Karpas-422 (cell line): ENCODE measurements around the gene ERC2. TPM values are rescaled to one million over a fixed set of nuclear protein-coding genes. Genes with fewer than 3 reads are reported as not detected.

Experiments used
- DNase-seq: peaks from one replicate; pipeline ENCODE4 v3.0.0-alpha.2; 2015
- H2AFZ ChIP-seq: fragments of 200-600 bp; sonication (generic); 2 replicates; pipeline ENCODE4 v1.6.1; 2014; ENCODE audit warnings: antibody characterized with exemption, low read length, mixed read lengths
- H3K27ac ChIP-seq: fragments of 200-600 bp; sonication (generic); 2 replicates; pipeline ENCODE4 v1.5.1; 2014; ENCODE audit warnings: mild to moderate bottlenecking, low read length, moderate library complexity
- H3K27me3 ChIP-seq: fragments of 200-600 bp; sonication (generic); 2 replicates; pipeline ENCODE4 v1.6.1; 2014; ENCODE audit warnings: low read length, mixed read lengths
- H3K36me3 ChIP-seq: fragments of 200-600 bp; sonication (generic); 2 replicates; pipeline ENCODE4 v1.6.1; 2014; ENCODE audit warnings: low read length, mixed read lengths; ENCODE audit not compliant: insufficient read depth
- H3K4me1 ChIP-seq: fragments of 200-600 bp; sonication (generic); 2 replicates; pipeline ENCODE4 v1.6.1; 2014; ENCODE audit warnings: mild to moderate bottlenecking, low read length, mixed read lengths
- H3K4me2 ChIP-seq: fragments of 200-600 bp; sonication (generic); 2 replicates; pipeline ENCODE4 v1.6.1; 2014; ENCODE audit warnings: low read length, low read depth, mild to moderate bottlenecking; ENCODE audit not compliant: poor library complexity, severe bottlenecking
- H3K4me3 ChIP-seq: fragments of 200-600 bp; sonication (generic); 2 replicates; pipeline ENCODE4 v1.5.1; 2014; ENCODE audit warnings: mild to moderate bottlenecking, antibody characterized with exemption, low read length, mixed read lengths
- H3K79me2 ChIP-seq: fragments of 200-600 bp; sonication (generic); 2 replicates; pipeline ENCODE4 v1.6.1; 2014; ENCODE audit warnings: mild to moderate bottlenecking, low read length, mixed read lengths
- H3K9ac ChIP-seq: fragments of 200-600 bp; sonication (generic); 2 replicates; pipeline ENCODE4 v1.6.0; 2014; ENCODE audit warnings: low read length
- H3K9me2 ChIP-seq: fragments of 200-600 bp; sonication (generic), shearing (Covaris generic); replicated peaks from 2 replicates; pipeline ENCODE4 v1.6.0; 2014; ENCODE audit warnings: mild to moderate bottlenecking, low read length, moderate library complexity; ENCODE audit not compliant: insufficient read depth
- H3K9me3 ChIP-seq: fragments of 300-700, 200-600 bp; sonication (generic); 2 replicates; pipeline ENCODE4 v1.6.1; 2014; ENCODE audit warnings: low read length, mixed read lengths
- H4K20me1 ChIP-seq: fragments of 200-600 bp; sonication (generic); 2 replicates; pipeline ENCODE4 v1.6.1; 2014; ENCODE audit warnings: mild to moderate bottlenecking, antibody characterized with exemption, low read length, low read depth; ENCODE audit not compliant: insufficient read depth
- total RNA-seq: library from RNA; depleted of rRNA; stranded (reverse); fragments of >200 nt; shearing (Covaris generic); gene quantifications from 2 replicates; pipeline ENCODE4 v1.2.3, GENCODE V29; 2014; ENCODE audit warnings: low replicate concordance

ERC2 gene
- total RNA-seq, 1 experiment from 2014 or later: 3.7 TPM

DNA sequence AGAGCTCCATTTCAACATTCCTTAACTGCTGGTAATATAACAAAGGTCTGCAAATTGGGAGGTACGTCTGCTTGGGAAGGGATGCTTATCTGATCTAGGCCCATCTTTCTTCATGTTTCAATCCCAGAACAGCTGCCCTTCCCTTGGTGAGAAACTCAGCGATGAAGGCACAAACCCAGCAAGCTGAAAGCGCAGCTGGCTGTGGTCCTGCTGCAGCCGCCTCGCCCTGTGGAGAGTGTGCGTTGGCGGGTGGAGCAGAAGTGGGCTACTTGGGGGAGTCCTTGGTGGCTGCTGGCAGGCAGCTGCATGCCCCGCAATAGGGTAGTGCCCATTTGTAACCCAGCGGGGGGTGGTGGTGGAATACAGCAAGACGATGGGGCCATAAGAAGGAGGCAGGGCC is 820.6 kb downstream of the ERC2 start:
- no peak overlapping the region for H3K4me3 ChIP-seq
- no peaks in the 10 kb centered on the region for H4K20me1 ChIP-seq
- no peak overlapping the region for H3K9ac ChIP-seq
- H3K9me2 ChIP-seq: no peaks in the 10 kb centered on the region
- H3K9me3 ChIP-seq: no peaks in the 10 kb centered on the region
- no peak overlapping the region for H2AFZ ChIP-seq
- DNase-seq: no peak
- H3K27me3 ChIP-seq: no peaks in the 10 kb centered on the region
- no peak overlapping the region for H3K4me2 ChIP-seq
- H3K27ac ChIP-seq: no peak overlapping the region
- no peaks in the 10 kb centered on the region for H3K79me2 ChIP-seq
- H3K4me1 ChIP-seq: no peaks in the 10 kb centered on the region
- no peaks in the 10 kb centered on the region for H3K36me3 ChIP-seq

DNA sequence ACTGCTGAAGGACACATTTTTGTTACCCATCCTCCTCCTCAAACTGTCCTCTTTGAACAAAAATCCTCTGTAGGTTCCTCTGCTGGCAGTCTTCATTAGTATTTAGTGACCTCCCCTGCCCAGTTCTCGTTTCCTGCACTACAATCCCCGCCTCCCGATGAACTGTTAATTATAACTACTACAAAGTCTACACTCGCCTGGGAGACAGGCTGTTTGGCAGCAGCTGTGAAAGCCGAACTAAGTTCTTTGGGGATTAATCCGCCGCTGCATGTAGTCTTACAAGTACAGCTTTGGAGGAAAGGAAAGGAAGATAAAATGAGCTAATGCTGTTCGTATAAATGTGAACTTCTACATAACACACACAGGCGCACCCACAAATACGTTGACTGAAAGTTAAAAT is 821.2 kb downstream of the ERC2 start:
- no peaks in the 10 kb centered on the region for H3K4me1 ChIP-seq
- no peak overlapping the region for H3K4me2 ChIP-seq
- no peaks in the 10 kb centered on the region for H3K9me3 ChIP-seq
- no peak overlapping the region for H3K9ac ChIP-seq
- H4K20me1 ChIP-seq: no peaks in the 10 kb centered on the region
- no peak overlapping the region for H2AFZ ChIP-seq
- H3K27me3 ChIP-seq: no peaks in the 10 kb centered on the region
- no peak for DNase-seq
- no peaks in the 10 kb centered on the region for H3K36me3 ChIP-seq
- no peaks in the 10 kb centered on the region for H3K79me2 ChIP-seq
- no peaks in the 10 kb centered on the region for H3K9me2 ChIP-seq
- no peak overlapping the region for H3K27ac ChIP-seq
- no peak overlapping the region for H3K4me3 ChIP-seq

- Histone ChIP-seq H3K9me2 (no peaks in the 10 kb centered on the region), H3K36me3 (no peaks in the 10 kb centered on the region), H3K79me2 (no peaks in the 10 kb centered on the region), H3K9ac (no peak overlapping the region), H3K4me1 (no peaks in the 10 kb centered on the region; the same call in 1 of the 2 replicates), H3K9me3 (no peaks in the 10 kb centered on the region), H4K20me1 (no peaks in the 10 kb centered on the region), H3K27me3 (no peaks in the 10 kb centered on the region), H3K27ac (no peak overlapping the region), H3K4me2 (no peak overlapping the region), H2AFZ (no peak overlapping the region), H3K4me3 (no peak overlapping the region)
- DNase-seq: no peak
Measured at GRCh38 chr3:55646121-55646520, 822.1 kb downstream of the ERC2 start.

DNA sequence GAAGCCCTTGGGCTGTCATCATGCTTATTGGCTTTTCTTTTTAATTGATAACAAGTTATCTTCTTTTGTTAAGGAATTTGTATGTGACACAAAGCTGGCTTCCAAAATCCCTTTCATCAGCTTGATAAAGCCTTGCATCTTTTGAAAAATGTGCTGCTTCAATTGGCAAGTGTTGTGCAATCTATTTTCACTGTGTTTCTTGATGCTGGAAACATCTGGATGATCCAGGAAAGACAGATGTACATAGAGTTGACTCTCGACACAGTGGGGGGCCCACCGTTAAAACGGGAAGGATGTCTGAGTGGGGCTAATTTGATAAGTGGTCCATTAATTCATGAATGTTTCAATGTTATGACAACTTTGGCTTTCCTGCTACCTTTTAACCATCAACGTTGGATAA is 822.8 kb downstream of the ERC2 start:
- Histone ChIP-seq H4K20me1 (no peaks in the 10 kb centered on the region), H3K9me3 (no peaks in the 10 kb centered on the region), H3K4me1 (no peaks in the 10 kb centered on the region; the same call in 1 of the 2 replicates), H3K4me3 (no peak overlapping the region), H3K27ac (no peak overlapping the region), H3K4me2 (no peak overlapping the region), H3K9ac (no peak overlapping the region), H3K79me2 (no peaks in the 10 kb centered on the region), H3K27me3 (no peaks in the 10 kb centered on the region), H3K36me3 (no peaks in the 10 kb centered on the region), H3K9me2 (no peaks in the 10 kb centered on the region), H2AFZ (no peak overlapping the region)
- DNase-seq: no peak

DNA sequence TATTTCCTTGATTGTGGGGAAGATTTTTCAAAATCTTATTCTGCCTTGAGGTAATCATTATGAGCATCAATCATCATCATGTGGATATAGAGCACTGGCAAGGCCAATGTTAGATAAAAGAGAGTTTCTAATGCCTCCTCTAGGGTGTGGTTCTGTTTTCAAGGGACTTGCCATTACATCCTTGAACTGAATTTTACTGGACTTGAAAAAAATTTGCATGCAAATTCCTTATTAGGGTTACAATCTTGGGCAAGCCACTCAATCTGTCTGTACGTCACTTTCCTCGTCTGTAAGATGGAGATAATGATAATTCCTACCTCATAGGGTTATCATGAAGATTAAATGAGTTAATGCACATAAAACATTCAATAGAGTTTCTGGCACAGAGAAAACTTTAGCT is 825.0 kb downstream of the ERC2 start:
- Histone ChIP-seq H3K4me3 (no peak overlapping the region), H3K27ac (no peak overlapping the region), H3K9me2 (no peaks in the 10 kb centered on the region), H3K9ac (no peak overlapping the region), H3K9me3 (no peaks in the 10 kb centered on the region), H3K27me3 (no peaks in the 10 kb centered on the region), H3K4me2 (no peak overlapping the region), H4K20me1 (no peaks in the 10 kb centered on the region), H3K4me1 (peaks cover 4% of the 10 kb centered on the region; the same call in 1 of the 2 replicates), H3K36me3 (no peaks in the 10 kb centered on the region), H2AFZ (no peak overlapping the region), H3K79me2 (no peaks in the 10 kb centered on the region)
- DNase-seq: no peak

GRCh38 chr3:55641964-55642363 is 826.3 kb downstream of the ERC2 start:
- no peak overlapping the region for H3K9ac ChIP-seq
- DNase-seq: no peak
- no peaks in the 10 kb centered on the region for H3K9me2 ChIP-seq
- H4K20me1 ChIP-seq: no peaks in the 10 kb centered on the region
- H3K27me3 ChIP-seq: no peaks in the 10 kb centered on the region
- no peak overlapping the region for H3K4me2 ChIP-seq
- H2AFZ ChIP-seq: no peak overlapping the region
- no peaks in the 10 kb centered on the region for H3K9me3 ChIP-seq
- H3K79me2 ChIP-seq: no peaks in the 10 kb centered on the region
- H3K4me3 ChIP-seq: no peak overlapping the region
- H3K27ac ChIP-seq: no peak overlapping the region
- no peaks in the 10 kb centered on the region for H3K36me3 ChIP-seq
- peaks cover 4% of the 10 kb centered on the region; the same call in 1 of the 2 replicates for H3K4me1 ChIP-seq

GRCh38 chr3:55639896-55640765 is 828.1 kb downstream of the ERC2 start:
- Histone ChIP-seq H2AFZ (no peak overlapping the region), H3K79me2 (no peaks in the 10 kb centered on the region)

GRCh38 chr3:55639143-55639542 is 829.1 kb downstream of the ERC2 start:
- Histone ChIP-seq H3K4me3 (no peak overlapping the region), H3K9ac (no peak overlapping the region), H3K79me2 (no peaks in the 10 kb centered on the region), H2AFZ (no peak overlapping the region), H3K9me2 (no peaks in the 10 kb centered on the region), H3K4me1 (peaks cover 4% of the 10 kb centered on the region; the same call in 1 of the 2 replicates), H3K4me2 (no peak overlapping the region), H3K36me3 (no peaks in the 10 kb centered on the region), H3K9me3 (no peaks in the 10 kb centered on the region), H3K27me3 (no peaks in the 10 kb centered on the region), H3K27ac (no peak overlapping the region), H4K20me1 (no peaks in the 10 kb centered on the region)
- DNase-seq: no peak

More at GRCh38 chr3:55639896-55640765, 828.1 kb downstream of the ERC2 start:
- no peak overlapping the region for H3K9ac ChIP-seq
- no peaks in the 10 kb centered on the region for H3K36me3 ChIP-seq
- H3K9me3 ChIP-seq: no peaks in the 10 kb centered on the region
- H3K4me1 ChIP-seq: peaks cover 4% of the 10 kb centered on the region; the same call in 1 of the 2 replicates
- no peaks in the 10 kb centered on the region for H3K27me3 ChIP-seq
- no peaks in the 10 kb centered on the region for H4K20me1 ChIP-seq
- H3K9me2 ChIP-seq: no peaks in the 10 kb centered on the region
- H3K4me3 ChIP-seq: no peak overlapping the region
- no peak overlapping the region for H3K4me2 ChIP-seq
- no peak for DNase-seq
- no peak overlapping the region for H3K27ac ChIP-seq
